Measurements from ENCODE around the gene SV2C. TPM values are rescaled to one million over a fixed set of nuclear protein-coding genes. Genes with fewer than 3 reads are reported as not detected.
A peak's percentile ranks its signal among the peaks of the same experiment; 100 is the strongest.

SV2C gene
- total and polyA plus RNA-seq, 10 of the 15 experiments (the other 5 are each of a cell fraction or from before 2014, with no cell fraction given), result under 0.01 to 1.1 (median 0.63) TPM

- WGBS (ENCODE audit: insufficient coverage, insufficient replicate concordance, low lambda C conversion rate, missing lambda C conversion rate), result 49% methylated on average over 5 of the region's 5 CpGs
- ChIA-PET POLR2A (no interaction called here), CTCF (interaction anchor here (0.6 to 3.5 kb wide), 13 partner anchors 9 to 1216 kb away, joined by 3 to 33 read pairs (median 4); no protein-coding TSS in a partner anchor), SMC1A (ENCODE audit: uncharacterized antibody, unreplicated experiment) (interaction anchor here (0.9 to 2.1 kb wide), 8 partner anchors 8 to 164 kb away, joined by 3 to 15 read pairs (median 3); no protein-coding TSS in a partner anchor), RAD21 (ENCODE audit: unreplicated experiment) (interaction anchor here (1.0 to 3.1 kb wide), 7 partner anchors 22 to 437 kb away, joined by 3 to 21 read pairs (median 5); no protein-coding TSS in a partner anchor)
- Histone ChIP-seq H3K27ac (ENCODE audit: control insufficient read depth, insufficient read depth) (no peak overlapping the region), H3K36me3 (ENCODE audit: control insufficient read depth in 2 of 2, insufficient read depth in 2 of 2, low read length in 1 of 2) (no peaks in the 10 kb centered on the region), H3K4me3 (no peak overlapping the region), H2AFZ (ENCODE audit: control insufficient read depth, low read depth, low read length) (no peak overlapping the region), H3K27me3 (replicated peaks in 1 of 2; ENCODE audit: control insufficient read depth in 2 of 2, insufficient read depth in 2 of 2, low read length in 1 of 2) (no peaks in the 10 kb centered on the region), H3K79me2 (ENCODE audit: control insufficient read depth, insufficient read depth, low read length) (no peaks in the 10 kb centered on the region), H3K9ac (ENCODE audit: control insufficient read depth, insufficient read depth, low read length) (no peak overlapping the region), H3K9me3 (replicated peaks; ENCODE audit: control insufficient read depth, insufficient read depth, low read length) (no peaks in the 10 kb centered on the region), H3K4me1 (ENCODE audit: control insufficient read depth, insufficient read depth, low read length) (no peaks in the 10 kb centered on the region), H4K20me1 (ENCODE audit: control insufficient read depth, insufficient read depth) (no peaks in the 10 kb centered on the region), H3K4me2 (ENCODE audit: control insufficient read depth, insufficient read depth) (no peak overlapping the region)
- ATAC-seq (peak; percentile 68), DNase-seq (ENCODE audit: low read depth, low spot score) (no peak), FAIRE-seq (no peak)
- BruUV-seq (replicated peaks), result no TSS peak
- in situ Hi-C loops (cut with MboI), result no loop called here
- intact Hi-C loops (cut with micrococcal nuclease; ENCODE audit: unreplicated experiment), result no loop called here
- TF ChIP-seq GABPA (IDR thresholded peaks at IDR 0.05; ENCODE audit: low read depth) (no peak), FOXM1 (IDR thresholded peaks at IDR 0.05; ENCODE audit: low read depth, low read length) (no peak), PAX8 (IDR thresholded peaks at IDR 0.05) (no peak), ZNF687 (IDR thresholded peaks at IDR 0.05) (no peak), SMC3 (IDR thresholded peaks at IDR 0.05; ENCODE audit: borderline replicate concordance, low read length) (peak; percentile 31; the same call in 1 of the 2 replicates), ZNF622 (IDR thresholded peaks at IDR 0.05) (no peak), PRDM15 (CRISPR knock-in tag; IDR thresholded peaks at IDR 0.05) (no peak), EP300 (IDR thresholded peaks at IDR 0.05; ENCODE audit: borderline replicate concordance in 1 of 2, control insufficient read depth in 1 of 2, low read depth in 2 of 2, low read length in 2 of 2) (no peak), MYB (IDR thresholded peaks at IDR 0.05; ENCODE audit: borderline replicate concordance, low read depth, low read length) (no peak), NBN (IDR thresholded peaks at IDR 0.05) (no peak), E2F8 (IDR thresholded peaks at IDR 0.05; ENCODE audit: low read depth, partially characterized antibody) (no peak)
Observed at GRCh38 chr5:76145945-76146344, 62.8 kb downstream of the SV2C start.
